Mucosa of rectum (tissue), 2 donors: Measurements from ENCODE around the gene MAP1LC3B2.

Experiments
- H3K27ac ChIP-seq, 2 donors: one replicate each; pipeline ENCODE4 v1.7.0; 2013; ENCODE audit warnings: inconsistent platforms in 2 of 2, low read depth in 2 of 2, low read length in 2 of 2
- H3K27me3 ChIP-seq, 2 donors: one replicate each; pipeline ENCODE4 v1.7.0; 2013; ENCODE audit warnings: low read length in 2 of 2; ENCODE audit not compliant: control insufficient read depth in 2 of 2, insufficient read depth in 2 of 2
- H3K36me3 ChIP-seq, 2 donors: one replicate each; pipeline ENCODE4 v1.7.0; 2013; ENCODE audit warnings: low read length in 2 of 2; ENCODE audit not compliant: control insufficient read depth in 2 of 2, insufficient read depth in 2 of 2
- H3K4me1 ChIP-seq, 2 donors: one replicate each; pipeline ENCODE4 v1.7.0; 2013; ENCODE audit warnings: low read length in 2 of 2, mild to moderate bottlenecking in 1 of 2; ENCODE audit not compliant: control insufficient read depth in 2 of 2, insufficient read depth in 2 of 2
- H3K4me3 ChIP-seq, 2 donors: one replicate each; pipeline ENCODE4 v1.7.0; 2013; ENCODE audit warnings: low read length in 2 of 2
- H3K9ac ChIP-seq, 2 donors: one replicate each; pipeline ENCODE4 v1.7.0; 2013; ENCODE audit warnings: low read length in 2 of 2, low read depth in 1 of 2, mild to moderate bottlenecking in 1 of 2
- H3K9me3 ChIP-seq, 2 donors: one replicate each; pipeline ENCODE4 v1.7.0; 2013; ENCODE audit warnings: low read length in 2 of 2; ENCODE audit not compliant: control insufficient read depth in 2 of 2
- donor health status: healthy.
- donor health status: Normal muscosa, but diverticular disease.

MAP1LC3B2 gene

DNA sequence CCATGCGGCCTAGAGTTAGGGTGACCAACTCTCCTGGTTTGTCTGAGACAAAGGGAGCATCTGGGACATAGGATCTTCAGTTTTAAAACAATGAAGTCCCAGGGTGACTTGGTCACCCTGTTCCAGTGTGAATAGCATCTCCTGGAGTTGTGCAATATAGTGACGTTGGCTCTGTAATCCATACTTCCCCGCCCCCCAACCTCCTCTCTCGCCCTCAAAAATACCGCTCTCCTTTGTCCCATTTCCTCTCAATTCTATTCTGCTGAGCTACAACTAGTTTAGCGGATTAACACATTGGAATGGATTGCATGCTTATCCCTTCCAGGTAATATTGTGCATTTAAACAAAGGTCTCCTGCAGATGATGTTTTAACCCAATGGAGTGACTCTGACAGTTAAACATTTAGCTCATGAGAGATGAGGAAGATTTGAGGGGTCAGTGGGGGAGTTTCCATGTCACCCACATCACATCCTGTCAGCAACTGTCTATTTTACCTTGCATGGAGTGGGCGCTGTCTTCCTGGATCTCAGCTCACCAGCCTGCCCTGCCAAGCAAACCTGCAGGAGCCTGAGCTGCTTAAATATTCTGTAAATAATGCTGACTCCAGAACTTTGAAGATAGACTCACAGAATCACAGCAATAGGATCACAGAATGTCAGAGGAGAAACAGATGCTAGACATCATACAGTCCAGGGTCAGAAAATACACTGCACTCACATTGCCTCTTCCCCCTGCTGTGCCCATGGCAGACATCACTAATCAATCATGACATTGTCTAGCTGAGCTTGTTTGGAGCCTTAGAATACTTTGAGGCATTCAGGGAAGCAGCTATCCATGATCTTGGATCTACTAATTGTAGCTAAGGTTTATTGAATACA lies 43.0 kb downstream of the MAP1LC3B2 start:
- Histone ChIP-seq H3K4me1 (peaks cover 7 to 10% of the 10 kb centered on the region in 2 donors), H3K27ac (no peak overlapping the region), H3K9me3 (no peaks in the 10 kb centered on the region), H3K9ac (no peak overlapping the region), H3K4me3 (no peak overlapping the region), H3K27me3 (no peaks in the 10 kb centered on the region), H3K36me3 (no peaks in the 10 kb centered on the region)

DNA sequence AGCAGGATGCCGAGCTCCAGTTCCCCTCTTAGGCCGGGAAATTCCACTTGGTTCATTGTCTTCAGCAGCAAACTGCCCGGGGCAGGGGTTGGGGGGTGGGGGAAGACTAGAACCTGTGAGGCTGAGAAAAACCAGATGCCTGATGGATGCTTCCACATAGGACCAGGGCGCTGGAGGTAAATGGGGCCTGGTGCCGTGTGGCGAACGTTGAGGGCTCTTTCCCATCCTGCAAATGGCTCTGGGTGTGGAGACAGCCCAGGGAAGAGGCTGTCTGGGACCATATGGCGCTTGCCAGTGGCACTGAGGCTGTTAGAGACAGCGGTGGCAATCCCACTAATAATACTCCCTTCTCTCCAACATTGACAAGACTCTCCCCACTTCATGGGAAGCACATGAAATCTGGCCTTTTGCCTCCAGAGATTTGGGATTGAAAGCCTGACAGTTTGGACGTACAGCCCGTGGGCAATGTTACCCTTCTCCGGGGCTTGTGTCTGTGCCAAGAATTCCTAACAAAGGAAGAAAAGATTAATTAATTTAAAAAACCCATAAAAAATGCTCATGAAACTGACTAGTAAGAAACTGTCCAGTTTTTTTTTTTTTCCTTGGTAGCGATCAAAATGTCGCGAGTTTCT lies 44.5 kb downstream of the MAP1LC3B2 start:
- H3K4me1 ChIP-seq, result peaks cover 7 to 10% of the 10 kb centered on the region in 2 donors
- H3K9ac ChIP-seq, result no peak overlapping the region
- no peaks in the 10 kb centered on the region for H3K36me3 ChIP-seq
- H3K27ac ChIP-seq, result no peak overlapping the region
- no peak overlapping the region for H3K4me3 ChIP-seq
- H3K9me3 ChIP-seq, result no peaks in the 10 kb centered on the region
- H3K27me3 ChIP-seq, result no peaks in the 10 kb centered on the region

DNA sequence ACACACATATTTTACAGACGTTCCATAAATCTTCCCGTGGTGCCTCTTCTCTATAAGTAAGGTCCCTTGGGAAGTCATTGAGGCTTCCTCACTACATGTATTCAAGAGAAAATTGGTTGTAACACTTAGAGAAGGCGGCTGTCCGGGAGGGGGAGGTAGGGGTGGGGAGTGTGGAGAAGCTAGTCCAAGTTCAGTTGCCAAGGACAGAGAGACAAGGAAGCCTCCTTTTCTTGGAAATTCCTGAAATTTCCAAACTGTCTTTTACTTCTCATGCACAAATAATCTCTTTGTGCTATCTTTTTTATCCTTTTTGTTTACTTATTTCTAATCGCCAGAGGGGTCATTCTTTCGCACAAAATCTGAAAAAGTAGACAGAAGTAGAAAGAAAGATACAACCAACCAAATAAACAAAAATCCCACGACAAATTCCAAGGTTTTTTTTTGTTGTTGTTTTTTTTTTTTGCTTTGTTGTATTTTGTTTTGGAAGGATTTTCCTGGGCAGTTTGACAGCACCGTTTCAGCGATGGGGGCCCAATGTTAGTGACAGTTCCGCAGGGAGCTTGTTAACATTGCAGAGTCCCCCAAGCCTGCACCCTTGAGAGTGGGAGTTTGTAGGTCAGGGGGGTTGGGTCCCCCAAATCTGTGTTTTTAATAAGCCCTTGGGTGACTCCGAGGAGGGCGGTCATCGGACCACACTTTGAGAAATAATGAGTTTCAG lies 45.2 kb downstream of the MAP1LC3B2 start:
- H3K36me3 ChIP-seq, result no peaks in the 10 kb centered on the region
- no peak overlapping the region for H3K9ac ChIP-seq
- H3K27me3 ChIP-seq, result no peaks in the 10 kb centered on the region
- H3K27ac ChIP-seq, result no peak overlapping the region
- no peaks in the 10 kb centered on the region for H3K9me3 ChIP-seq
- peaks cover 3 to 5% of the 10 kb centered on the region in 2 donors for H3K4me1 ChIP-seq
- no peak overlapping the region for H3K4me3 ChIP-seq

DNA sequence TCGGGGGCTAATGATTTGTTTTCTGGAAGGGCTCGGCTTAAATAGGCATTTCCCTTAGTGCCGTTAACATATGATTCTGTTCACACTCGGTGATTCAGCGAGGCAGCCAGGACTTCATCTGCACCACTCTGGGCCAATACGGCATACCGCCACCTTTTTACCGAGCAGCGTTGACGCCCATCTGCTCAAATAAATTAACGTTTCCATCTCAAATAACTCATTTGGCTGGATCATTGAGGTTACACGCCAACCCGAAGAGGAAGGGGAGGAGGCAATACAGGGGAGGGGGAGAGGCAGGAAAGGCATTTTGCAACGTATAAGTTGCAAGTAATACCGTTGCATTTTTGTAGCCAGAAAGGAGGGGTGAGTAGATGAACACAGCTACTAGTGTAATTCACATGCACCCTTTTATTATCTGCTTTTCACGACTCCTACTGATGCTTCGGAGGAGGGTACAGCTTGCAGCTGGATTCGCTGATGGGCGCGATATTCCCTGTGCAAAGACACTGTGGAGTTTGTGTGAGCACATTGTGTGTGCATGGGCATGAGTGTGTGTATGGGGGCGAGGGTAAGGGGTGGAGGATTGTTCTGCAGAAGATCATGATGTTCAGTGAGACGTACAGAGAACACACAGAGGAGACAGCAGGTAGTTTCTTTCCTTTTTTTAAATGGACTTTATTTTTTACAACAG lies 45.9 kb downstream of the MAP1LC3B2 start:
- H3K4me3 ChIP-seq, result no peak overlapping the region

DNA sequence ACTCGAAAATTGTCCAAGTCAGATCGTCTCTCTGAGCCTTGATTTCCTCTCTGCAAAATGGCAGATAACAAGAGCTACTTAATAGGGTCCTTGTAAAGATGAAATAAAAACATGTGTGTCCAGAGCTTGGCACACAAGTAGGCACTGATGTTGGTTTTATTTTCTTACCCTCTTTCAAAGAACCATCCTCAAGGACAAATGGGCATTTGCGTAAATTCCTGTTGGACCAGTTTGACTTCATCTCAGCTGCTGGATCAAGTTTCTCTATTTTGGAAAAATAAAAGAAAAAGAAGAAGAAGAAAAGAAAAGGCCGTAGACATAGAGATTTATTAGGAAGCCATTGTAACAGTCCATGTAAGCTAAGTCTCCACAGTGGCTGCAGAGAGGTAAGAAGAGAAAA lies 47.2 kb downstream of the MAP1LC3B2 start:
- Histone ChIP-seq H3K4me3 (no peak overlapping the region), H3K36me3 (no peaks in the 10 kb centered on the region), H3K4me1 (peaks cover 0 to 4% of the 10 kb centered on the region in 2 donors), H3K9ac (no peak overlapping the region), H3K27me3 (no peaks in the 10 kb centered on the region), H3K27ac (no peak overlapping the region), H3K9me3 (no peaks in the 10 kb centered on the region)

More for the DNA sequence above, 45.9 kb downstream of the MAP1LC3B2 start:
- H3K27ac ChIP-seq, result no peak overlapping the region
- no peaks in the 10 kb centered on the region for H3K36me3 ChIP-seq
- no peaks in the 10 kb centered on the region for H3K27me3 ChIP-seq
- no peak overlapping the region for H3K9ac ChIP-seq
- H3K9me3 ChIP-seq, result no peaks in the 10 kb centered on the region
- H3K4me1 ChIP-seq, result no peaks in the 10 kb centered on the region

DNA sequence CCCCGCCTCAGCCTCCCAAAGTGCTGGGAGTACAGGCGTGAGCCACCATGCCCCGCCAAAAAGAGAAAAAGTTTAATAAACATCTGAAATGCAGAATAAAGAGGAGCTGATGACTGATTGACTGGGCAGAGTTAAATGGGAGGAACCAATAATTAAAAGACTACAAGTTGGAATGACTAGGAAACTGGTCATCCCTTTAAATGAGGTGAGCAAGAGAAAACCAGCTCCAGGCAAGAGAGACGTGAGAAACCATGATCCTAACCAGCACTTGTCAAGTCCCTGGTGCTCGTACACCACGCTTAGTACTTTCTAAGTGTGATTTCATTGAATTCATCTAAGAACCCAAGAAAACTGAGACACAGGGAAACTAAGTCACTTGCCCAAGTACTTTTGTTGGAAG lies 47.9 kb downstream of the MAP1LC3B2 start:
- H3K27ac ChIP-seq, result no peak overlapping the region
- no peak overlapping the region for H3K4me3 ChIP-seq
- no peaks in the 10 kb centered on the region for H3K9me3 ChIP-seq
- H3K36me3 ChIP-seq, result no peaks in the 10 kb centered on the region
- H3K4me1 ChIP-seq, result peaks cover 0 to 4% of the 10 kb centered on the region in 2 donors
- H3K27me3 ChIP-seq, result no peaks in the 10 kb centered on the region
- no peak overlapping the region for H3K9ac ChIP-seq

DNA sequence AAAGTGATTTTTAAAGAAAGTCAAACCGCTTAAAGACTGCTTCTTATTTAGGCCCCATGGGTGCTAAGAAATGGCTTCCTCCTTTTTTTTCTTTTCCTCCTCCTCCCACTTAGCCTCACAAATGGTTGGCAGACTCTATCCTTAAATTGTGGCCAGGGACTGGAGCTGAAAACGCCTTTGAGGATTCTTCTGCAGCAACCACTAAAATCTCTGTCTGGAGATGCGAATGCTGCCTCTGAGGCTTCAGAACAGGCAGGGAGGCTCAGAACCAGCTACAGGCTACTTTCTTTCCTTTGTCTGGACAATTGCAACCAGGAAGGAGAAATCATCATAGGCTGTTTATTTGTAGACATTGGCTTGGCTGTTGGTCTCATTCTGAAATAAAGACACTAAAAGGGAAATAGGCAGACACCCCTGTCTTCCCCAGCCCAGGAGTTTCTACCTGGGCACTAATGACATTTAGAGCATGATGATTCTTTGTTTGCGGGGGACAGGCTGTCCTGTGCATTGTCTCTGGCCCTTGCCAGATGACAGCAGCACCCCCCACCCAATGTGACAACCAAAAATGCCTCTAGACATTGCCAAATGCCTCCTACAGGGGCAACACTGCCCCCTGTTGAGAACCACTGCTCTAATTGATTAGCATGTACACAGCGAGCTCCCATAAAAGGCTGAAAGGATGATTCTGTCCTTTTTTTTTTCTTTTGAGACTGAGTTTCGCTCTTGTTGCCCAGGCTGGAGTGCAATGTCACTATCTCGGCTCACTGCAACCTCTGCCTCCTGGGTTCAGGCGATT lies 50.3 kb downstream of the MAP1LC3B2 start:
- Histone ChIP-seq H3K4me3 (no peak overlapping the region), H3K9me3 (no peaks in the 10 kb centered on the region), H3K4me1 (peaks cover 0 to 4% of the 10 kb centered on the region in 2 donors), H3K9ac (no peak overlapping the region), H3K36me3 (no peaks in the 10 kb centered on the region), H3K27me3 (no peaks in the 10 kb centered on the region), H3K27ac (no peak overlapping the region)

DNA sequence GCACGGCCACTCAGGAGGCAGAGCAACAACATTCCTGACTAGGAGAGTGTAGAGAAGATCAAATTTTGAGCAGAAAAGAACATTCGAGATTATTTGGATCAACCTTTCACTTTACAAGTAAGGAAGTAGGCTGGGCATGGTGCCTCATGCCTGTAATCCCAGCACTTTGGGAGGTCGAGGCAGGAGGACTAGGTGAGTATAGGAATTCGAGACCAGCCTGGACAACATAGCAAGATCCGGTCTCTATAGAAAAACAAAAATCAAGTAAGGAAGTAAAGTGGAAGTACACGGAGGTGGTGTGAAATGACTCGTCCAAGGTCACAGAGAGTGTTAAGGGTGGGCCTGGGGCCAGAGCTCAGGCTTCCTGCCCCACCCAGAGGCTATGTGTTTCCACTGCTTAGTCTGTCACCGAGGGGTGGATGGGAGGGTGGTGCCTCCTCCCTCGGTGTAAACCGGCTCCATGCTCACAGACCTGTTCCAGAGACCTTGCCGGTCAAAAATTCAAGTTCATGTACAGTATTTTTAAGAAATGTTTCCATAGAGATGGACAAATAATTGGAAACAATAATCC lies 51.9 kb downstream of the MAP1LC3B2 start:
- no peak overlapping the region for H3K9ac ChIP-seq
- H3K4me3 ChIP-seq, result no peak overlapping the region
- no peaks in the 10 kb centered on the region for H3K9me3 ChIP-seq
- no peaks in the 10 kb centered on the region for H3K27me3 ChIP-seq
- H3K36me3 ChIP-seq, result no peaks in the 10 kb centered on the region
- H3K4me1 ChIP-seq, result peaks cover 0 to 4% of the 10 kb centered on the region in 2 donors
- H3K27ac ChIP-seq, result no peak overlapping the region

DNA sequence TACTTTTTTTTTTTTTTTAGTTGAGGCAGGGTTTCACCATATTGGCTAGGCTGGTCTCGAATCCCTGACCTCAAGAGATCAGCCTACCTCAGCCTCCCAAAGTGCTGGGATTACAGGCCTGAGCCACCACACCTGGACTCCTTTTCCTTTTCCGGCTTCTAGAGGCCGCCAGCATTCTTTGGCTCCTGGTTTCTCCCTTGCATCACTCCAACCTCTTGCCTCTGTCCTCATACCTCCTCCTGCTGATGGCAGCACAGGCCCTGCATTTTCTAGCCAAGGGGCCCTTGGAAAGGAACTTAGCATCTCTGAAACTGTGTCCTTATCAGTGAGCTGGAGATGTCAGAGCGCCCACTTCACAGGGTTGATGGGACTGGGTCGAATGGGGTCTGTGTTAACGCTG lies 53.3 kb downstream of the MAP1LC3B2 start:
- Histone ChIP-seq H3K4me3 (no peak overlapping the region), H3K4me1 (peaks cover 0 to 4% of the 10 kb centered on the region in 2 donors), H3K27ac (no peak overlapping the region), H3K9ac (no peak overlapping the region), H3K36me3 (no peaks in the 10 kb centered on the region), H3K9me3 (no peaks in the 10 kb centered on the region), H3K27me3 (no peaks in the 10 kb centered on the region)
